HG03108 (cell line): Measurements from ENCODE around the gene HIP1R.

Source experiments
- ATAC-seq: cut with Tn5 transposase; IDR thresholded peaks from one replicate; pipeline ENCODE4 v1.9.1; 2021; ENCODE audit warnings: moderate library complexity; ENCODE audit not compliant: unreplicated experiment

HIP1R gene

GRCh38 chr12:122847921-122848421 is 12.7 kb downstream of the HIP1R start:
- no peak for ATAC-seq

- no peak for ATAC-seq
Measured at GRCh38 chr12:122848471-122849351, 13.5 kb downstream of the HIP1R start.

- no peak for ATAC-seq
Measured at GRCh38 chr12:122849352-122850047, 14.2 kb downstream of the HIP1R start.

GRCh38 chr12:122850048-122850445 is 14.8 kb downstream of the HIP1R start:
- no peak for ATAC-seq

DNA sequence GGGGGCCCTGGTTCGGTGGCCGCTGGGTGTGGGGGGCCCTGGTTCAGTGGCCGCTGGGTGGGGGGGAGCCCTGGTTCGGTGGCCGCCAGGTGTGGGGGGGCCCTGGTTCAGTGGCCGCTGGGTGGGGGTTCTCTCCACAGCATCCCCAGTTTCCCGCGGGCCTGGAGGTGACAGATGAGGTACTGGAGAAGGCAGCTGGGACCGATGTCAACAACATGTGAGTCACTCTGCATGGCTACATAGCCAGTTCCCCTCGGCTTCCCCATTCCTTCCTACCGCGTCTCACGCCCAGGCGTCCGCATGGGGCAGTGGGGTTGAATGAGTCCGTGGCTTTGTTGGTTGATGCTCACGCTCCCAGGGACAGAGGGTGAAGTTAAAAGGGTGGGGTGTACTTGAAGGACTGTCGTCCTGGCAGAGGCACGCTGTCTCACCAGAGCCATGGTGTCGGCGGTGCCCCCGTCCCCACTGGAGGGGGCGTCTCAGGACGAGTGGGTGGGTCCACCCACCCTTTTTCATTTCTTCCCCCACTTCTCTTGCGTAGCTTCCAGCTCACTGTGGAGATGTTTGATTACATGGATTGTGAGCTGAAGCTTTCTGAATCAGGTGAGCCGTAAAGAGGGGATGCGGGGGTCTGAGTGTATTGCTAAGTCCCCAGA is 15.6 kb downstream of the HIP1R start:
- no peak for ATAC-seq

DNA sequence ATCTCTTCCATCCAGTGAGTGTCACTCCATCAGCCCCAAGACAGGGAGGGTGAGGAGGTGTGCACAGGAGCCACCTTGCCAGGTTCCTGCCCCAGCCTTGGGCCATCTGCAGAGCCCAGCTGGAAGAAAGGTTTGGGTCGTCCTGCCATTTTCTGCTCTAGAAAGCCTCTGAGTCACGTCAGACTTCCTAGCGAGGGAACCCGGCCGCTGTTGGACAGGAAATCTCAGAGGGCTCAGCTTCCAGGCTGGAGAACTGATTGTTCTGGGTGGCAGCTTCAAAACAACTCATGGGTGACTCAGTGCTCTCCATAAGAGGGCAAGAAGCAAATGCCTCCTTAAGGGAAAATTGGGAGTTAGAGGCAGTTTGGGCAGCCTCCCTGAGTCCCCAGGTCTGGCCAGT is 16.6 kb downstream of the HIP1R start:
- ATAC-seq, result no peak

DNA sequence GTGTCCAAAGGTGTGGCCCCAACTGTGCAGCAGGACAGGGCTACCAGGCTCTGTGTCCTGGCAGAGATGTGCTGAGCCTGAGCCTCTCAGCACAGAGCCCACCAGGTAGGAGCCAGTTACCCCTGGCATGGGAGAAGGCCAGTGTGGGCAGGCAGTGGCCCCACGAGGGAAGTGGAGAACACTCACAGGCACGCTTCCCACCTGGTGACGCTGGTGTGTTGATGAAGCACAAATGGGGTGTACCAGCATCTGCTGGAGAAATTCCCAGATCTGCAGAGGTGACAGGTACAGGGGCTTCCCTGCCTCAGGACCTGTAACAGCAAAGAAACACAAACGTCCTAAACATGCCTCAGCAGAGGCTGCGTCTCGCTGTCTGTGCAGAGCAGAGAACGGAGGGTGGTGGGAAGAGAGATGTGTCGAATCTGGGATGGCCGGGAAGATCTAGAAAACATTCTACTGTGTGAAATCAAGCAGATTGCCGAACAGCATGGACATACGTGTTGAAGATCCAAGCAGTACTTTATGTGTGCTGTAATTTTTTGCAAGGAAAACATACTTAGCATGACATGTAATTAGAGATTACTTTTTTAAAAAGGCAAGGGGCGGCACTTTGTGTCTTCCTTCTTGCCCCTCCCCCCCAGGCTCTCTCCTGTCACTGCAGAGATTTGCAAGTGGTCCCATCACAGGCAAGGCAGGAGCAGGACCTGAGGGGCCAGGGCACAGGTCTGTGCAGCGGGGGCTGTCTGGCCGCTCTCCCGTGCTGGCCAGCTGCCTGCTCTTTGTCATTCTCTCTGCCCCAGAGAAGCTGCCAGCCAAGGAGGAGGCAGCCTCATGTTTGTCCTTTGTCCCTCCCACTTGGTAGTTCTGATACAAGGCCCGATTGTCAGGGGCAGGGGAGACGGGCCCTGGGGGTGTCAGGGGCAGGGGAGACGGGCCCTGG is 17.3 kb downstream of the HIP1R start:
- ATAC-seq, result no peak

- ATAC-seq, result no peak
Measured at GRCh38 chr12:122853582-122854245, 18.5 kb downstream of the HIP1R start.

GRCh38 chr12:122854554-122854953 is 19.3 kb downstream of the HIP1R start:
- no peak for ATAC-seq

- ATAC-seq, result no peak
Measured at GRCh38 chr12:122855071-122855829, 20.0 kb downstream of the HIP1R start.

GRCh38 chr12:122855928-122856831 is 20.9 kb downstream of the HIP1R start:
- ATAC-seq, result no peak

GRCh38 chr12:122856999-122857671 is 21.9 kb downstream of the HIP1R start:
- no peak for ATAC-seq

GRCh38 chr12:122858171-122858570 is 22.9 kb downstream of the HIP1R start:
- ATAC-seq, result no peak

DNA sequence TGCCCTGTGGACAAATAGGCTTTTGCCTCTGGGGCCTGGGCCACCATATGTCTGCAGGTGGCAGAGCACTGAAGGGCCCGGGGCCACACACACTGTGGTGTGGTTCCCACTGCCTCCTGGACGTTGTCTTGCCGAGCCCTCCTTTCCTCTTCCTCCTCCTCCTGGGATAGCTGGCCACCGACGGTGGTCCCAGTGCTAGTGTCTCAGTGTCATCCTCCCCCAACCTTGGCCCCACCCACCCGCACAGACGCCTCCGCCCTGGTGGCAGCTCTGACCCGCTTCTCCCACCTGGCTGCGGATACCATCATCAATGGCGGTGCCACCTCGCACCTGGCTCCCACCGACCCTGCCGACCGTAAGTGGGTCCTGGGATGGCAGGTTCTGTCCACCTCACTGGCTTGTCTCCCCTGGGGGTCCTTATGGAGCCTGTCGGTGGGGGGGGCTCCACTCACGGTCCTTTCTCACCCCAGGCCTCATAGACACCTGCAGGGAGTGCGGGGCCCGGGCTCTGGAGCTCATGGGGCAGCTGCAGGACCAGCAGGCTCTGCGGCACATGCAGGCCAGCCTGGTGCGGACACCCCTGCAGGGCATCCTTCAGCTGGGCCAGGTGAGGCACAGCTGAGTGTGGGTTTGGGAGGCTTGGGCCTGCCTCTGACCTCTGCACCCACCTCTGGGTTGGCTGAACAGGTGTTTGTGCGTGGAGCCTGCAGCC is 23.5 kb downstream of the HIP1R start:
- no peak for ATAC-seq

- no peak for ATAC-seq
Measured at GRCh38 chr12:122859303-122860039, 24.2 kb downstream of the HIP1R start.
